ENCODE measurements around the gene CCM2L. TPM values are rescaled to one million over a fixed set of nuclear protein-coding genes. Genes with fewer than 3 reads are reported as not detected.
A peak's percentile ranks its signal among the peaks of the same experiment; 100 is the strongest.

The CCM2L gene
- polyA plus RNA-seq, 3 donors = not detected

GRCh38 chr20:31969991-31970390 lies 40.2 kb upstream of the CCM2L start:
- peaks cover 12% of the 10 kb centered on the region for H3K4me1 Mint-ChIP-seq
- peaks cover 15 to 27% of the 10 kb centered on the region in 2 donors for H3K27me3 ChIP-seq (ENCODE audit: control insufficient read depth in 2 of 2, insufficient read depth in 2 of 2, low read length in 2 of 2)
- H3K9me3 ChIP-seq (replicated peaks in 1 of 2; ENCODE audit: control insufficient read depth in 1 of 2, insufficient read depth in 1 of 2, low read length in 2 of 2) = no peaks in the 10 kb centered on the region
- H3K36me3 Mint-ChIP-seq = no peaks in the 10 kb centered on the region
- H3K4me3 ChIP-seq (replicated peaks in 1 of 3; ENCODE audit: low read depth in 2 of 3, low read length in 3 of 3) = no peak overlapping the region
- peaks cover 27 to 36% (median 28%) of the 10 kb centered on the region in 3 donors for H3K27me3 Mint-ChIP-seq (ENCODE audit: low read depth in 3 of 3)
- no peak overlapping the region for H3K9ac ChIP-seq (ENCODE audit: insufficient read depth, low read length, poor library complexity, severe bottlenecking)
- H4K20me1 ChIP-seq (ENCODE audit: insufficient read depth, low read length) = no peaks in the 10 kb centered on the region
- no peak overlapping the region for H3K4me2 ChIP-seq (replicated peaks; ENCODE audit: extremely low read depth, low read length, poor library complexity, severe bottlenecking)
- peaks cover 8% of the 10 kb centered on the region in 2 donors for H3K4me1 ChIP-seq (ENCODE audit: control insufficient read depth in 1 of 2, insufficient read depth in 2 of 2, low read length in 2 of 2)
- peak overlapping the region in 1 of 2 donors; percentile 78 for H3K4me3 Mint-ChIP-seq
- intact Hi-C loops (cut with micrococcal nuclease) = loop anchor here in 1 of 2 donors (10.0 kb wide), 1 partner anchor 125 kb away; no protein-coding TSS in a partner anchor
- no peaks in the 10 kb centered on the region for H3K79me2 ChIP-seq (ENCODE audit: insufficient read depth, low read length)
- H3K9me3 Mint-ChIP-seq = peaks cover 0 to 4% (median 0%) of the 10 kb centered on the region in 7 donors
- no CpG with 5 or more reads among the region's 5 CpGs for WGBS (ENCODE audit: insufficient coverage)
- H2AFZ ChIP-seq (ENCODE audit: insufficient read depth, low read depth, low read length, poor library complexity, severe bottlenecking) = no peak overlapping the region
- no peaks in the 10 kb centered on the region for H3K36me3 ChIP-seq (replicated peaks in 1 of 2; ENCODE audit: control insufficient read depth in 1 of 2, insufficient read depth in 2 of 2, low read length in 2 of 2)
- DNase-seq = no peak
- no peak overlapping the region for H3K27ac Mint-ChIP-seq
- TF ChIP-seq CTCF (IDR thresholded peaks at IDR 0.05) = no peak
- no peak overlapping the region for H3K27ac ChIP-seq (ENCODE audit: low read depth in 1 of 2, low read length in 2 of 2)

- H3K9ac ChIP-seq (ENCODE audit: insufficient read depth, low read length, poor library complexity, severe bottlenecking) = no peak overlapping the region
Measured at GRCh38 chr20:31972471-31973021, 37.7 kb upstream of the CCM2L start.

More at GRCh38 chr20:31972471-31973021, 37.7 kb upstream of the CCM2L start:
- H3K36me3 ChIP-seq (replicated peaks in 1 of 2; ENCODE audit: control insufficient read depth in 1 of 2, insufficient read depth in 2 of 2, low read length in 2 of 2) = no peaks in the 10 kb centered on the region
- Mint-ChIP-seq H3K4me3 (no peak overlapping the region), H3K27me3 (ENCODE audit: low read depth in 3 of 3) (peaks cover 11 to 31% (median 12%) of the 10 kb centered on the region in 3 donors), H3K4me1 (peaks cover 7% of the 10 kb centered on the region), H3K9me3 (no peaks in the 10 kb centered on the region), H3K27ac (no peak overlapping the region), H3K36me3 (no peaks in the 10 kb centered on the region)
- intact Hi-C loops (cut with micrococcal nuclease) = no loop called here
- H3K79me2 ChIP-seq (ENCODE audit: insufficient read depth, low read length) = no peaks in the 10 kb centered on the region
- H3K4me2 ChIP-seq (replicated peaks; ENCODE audit: extremely low read depth, low read length, poor library complexity, severe bottlenecking) = no peak overlapping the region
- TF ChIP-seq CTCF (IDR thresholded peaks at IDR 0.05) = no peak
- H3K9me3 ChIP-seq (replicated peaks in 1 of 2; ENCODE audit: control insufficient read depth in 1 of 2, insufficient read depth in 1 of 2, low read length in 2 of 2) = no peaks in the 10 kb centered on the region
- no peak for DNase-seq
- WGBS (ENCODE audit: insufficient coverage) = no CpG with 5 or more reads among the region's 4 CpGs
- no peak overlapping the region for H3K27ac ChIP-seq (ENCODE audit: low read depth in 1 of 2, low read length in 2 of 2)
- H3K4me3 ChIP-seq (replicated peaks in 1 of 3; ENCODE audit: low read depth in 2 of 3, low read length in 3 of 3) = no peak overlapping the region
- H2AFZ ChIP-seq (ENCODE audit: insufficient read depth, low read depth, low read length, poor library complexity, severe bottlenecking) = no peak overlapping the region
- H4K20me1 ChIP-seq (ENCODE audit: insufficient read depth, low read length) = no peaks in the 10 kb centered on the region
- H3K4me1 ChIP-seq (ENCODE audit: control insufficient read depth in 1 of 2, insufficient read depth in 2 of 2, low read length in 2 of 2) = peaks cover 8% of the 10 kb centered on the region in 2 donors
- H3K27me3 ChIP-seq (ENCODE audit: control insufficient read depth in 2 of 2, insufficient read depth in 2 of 2, low read length in 2 of 2) = peaks cover 9 to 17% of the 10 kb centered on the region in 2 donors

Data from CD14-positive monocyte (primary cell).